ENCODE data around the gene VARS1. TPM values are rescaled to one million over a fixed set of nuclear protein-coding genes. Genes with fewer than 3 reads are reported as not detected.

VARS1 gene
- total RNA-seq, 1 donor from 2014 or later: 42.5 TPM

GRCh38 chr6:31769684-31770371 lies 25.7 kb downstream of the VARS1 start:
- peak; percentile 31 for DNase-seq

DNA sequence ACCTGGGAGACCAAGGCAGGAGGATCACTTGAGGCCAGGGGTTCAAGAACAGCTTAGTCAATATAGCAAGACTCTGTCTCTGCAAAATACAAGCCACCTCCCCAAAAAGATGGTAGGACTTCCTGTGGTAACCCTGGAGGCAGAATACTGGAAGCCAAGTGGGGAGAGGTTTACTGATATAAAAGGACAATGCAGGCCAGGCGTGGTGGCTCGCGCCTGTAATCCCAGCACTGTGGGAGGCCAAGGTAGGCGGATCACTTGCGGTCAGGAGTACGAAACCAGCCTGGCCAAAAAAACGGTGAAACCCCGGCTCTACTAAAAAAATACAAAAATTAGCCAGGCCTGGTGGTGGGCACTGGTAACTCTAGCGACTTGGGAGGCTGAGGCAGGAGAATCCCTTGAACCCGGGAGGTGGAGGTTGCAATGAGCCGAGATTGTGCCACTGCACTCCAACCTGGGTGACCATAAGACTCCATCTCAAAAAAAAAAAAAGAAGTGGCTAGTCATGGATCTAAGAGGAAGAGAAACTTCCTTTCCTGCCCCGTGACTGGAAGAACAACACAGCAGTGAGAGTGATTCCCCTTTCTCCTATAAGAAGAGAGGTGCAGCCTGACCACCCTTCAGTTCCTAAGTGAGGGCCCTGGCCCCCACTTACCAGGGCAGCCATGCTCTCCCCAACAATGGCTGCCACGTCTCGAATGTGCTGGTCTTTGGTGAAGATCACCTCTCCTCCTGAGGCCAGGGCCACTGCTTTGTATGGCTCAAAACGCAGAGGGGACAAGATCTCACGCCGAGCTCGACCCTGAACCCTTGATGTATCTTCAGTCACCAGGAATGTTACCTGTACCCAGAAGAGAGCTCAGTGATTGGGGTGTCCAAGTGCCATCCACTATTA lies 26.9 kb downstream of the VARS1 start:
- DNase-seq: no peak

GRCh38 chr6:31767096-31767645 lies 28.4 kb downstream of the VARS1 start:
- DNase-seq: no peak

GRCh38 chr6:31765910-31766794 lies 29.4 kb downstream of the VARS1 start:
- DNase-seq: no peak

DNA sequence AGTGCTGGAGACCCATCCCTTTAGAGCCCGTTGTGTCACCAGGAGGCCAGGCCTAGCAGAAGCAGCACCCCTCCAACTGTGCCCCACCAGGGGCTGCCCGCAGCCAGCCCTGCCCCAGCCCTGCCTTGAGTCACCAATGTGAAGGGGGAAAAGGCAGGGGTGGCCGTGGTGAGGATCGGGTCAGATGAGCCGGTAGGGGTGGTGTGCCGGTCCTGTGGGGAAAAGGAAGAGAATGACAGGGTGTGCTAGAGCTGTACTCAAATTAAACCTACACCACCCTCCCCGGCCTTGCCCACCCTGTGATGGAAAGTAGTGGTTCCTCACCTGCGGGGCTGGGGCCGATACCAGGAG lies 30.0 kb downstream of the VARS1 start:
- no peak for DNase-seq

GRCh38 chr6:31764198-31764597 lies 31.4 kb downstream of the VARS1 start:
- no peak for DNase-seq

- DNase-seq: peak; percentile 66
These were observed 32.0 kb downstream of the VARS1 start for GRCh38 chr6:31763619-31763940.

GRCh38 chr6:31762878-31763618 lies 32.5 kb downstream of the VARS1 start:
- no peak for DNase-seq

- DNase-seq: no peak
These were observed 33.2 kb downstream of the VARS1 start, which contains the start of gene SAPCD1 for GRCh38 chr6:31762356-31762755. Gene SAPCD1, plus strand, starts transcription at chr6:31762656. Its CDS starts 399 bp downstream, at chr6:31763055.

GRCh38 chr6:31761343-31761742 lies 34.2 kb downstream of the VARS1 start:
- no peak for DNase-seq

- no peak for DNase-seq
These were observed 34.8 kb downstream of the VARS1 start for GRCh38 chr6:31760790-31761189.

DNA sequence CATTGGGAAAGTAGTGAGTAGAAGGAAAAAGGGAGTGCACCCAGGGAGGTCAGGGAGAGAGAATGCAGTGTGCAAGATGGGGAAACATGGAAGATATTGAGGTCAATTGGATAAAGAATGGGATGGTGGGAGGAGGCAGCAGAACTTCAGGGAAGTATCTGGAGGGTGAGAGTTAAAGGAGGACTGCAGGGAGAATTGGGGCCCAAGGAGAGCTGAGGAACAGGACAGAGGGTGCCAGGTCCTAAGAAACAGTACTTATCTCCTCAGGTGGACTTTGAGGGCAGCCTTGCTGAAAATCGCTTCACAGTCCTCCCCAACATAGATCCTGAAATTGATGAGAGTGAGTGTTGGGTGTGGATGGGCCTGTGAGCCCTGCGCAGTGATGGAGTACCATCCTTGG lies 37.3 kb downstream of the VARS1 start:
- no peak for DNase-seq

DNA sequence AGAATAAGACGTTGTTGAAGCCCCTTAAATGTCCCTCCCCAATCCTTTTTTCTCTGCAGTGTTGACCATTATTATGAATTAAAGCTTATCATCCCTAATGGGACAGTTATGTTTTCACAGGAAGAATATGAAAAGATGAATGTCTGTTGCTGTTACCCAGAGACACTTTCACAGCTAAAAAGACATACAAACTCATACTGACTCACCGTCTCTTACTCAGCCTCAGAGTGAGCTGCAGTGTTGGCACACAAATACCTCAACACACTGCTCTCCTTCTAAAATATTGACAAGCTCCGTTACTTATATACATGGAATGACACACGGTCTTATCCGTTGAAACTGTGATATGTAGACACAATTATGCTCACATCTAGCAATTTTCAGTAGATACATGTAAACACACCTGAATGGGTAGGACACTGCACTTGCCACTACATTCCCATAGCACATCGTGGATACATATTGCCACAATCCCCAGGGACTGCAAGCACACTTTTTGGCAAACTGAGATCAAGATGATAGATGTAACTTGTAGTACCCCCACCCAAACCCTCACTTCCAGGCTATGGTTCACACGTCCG lies 42.7 kb downstream of the VARS1 start:
- DNase-seq: no peak

DNA sequence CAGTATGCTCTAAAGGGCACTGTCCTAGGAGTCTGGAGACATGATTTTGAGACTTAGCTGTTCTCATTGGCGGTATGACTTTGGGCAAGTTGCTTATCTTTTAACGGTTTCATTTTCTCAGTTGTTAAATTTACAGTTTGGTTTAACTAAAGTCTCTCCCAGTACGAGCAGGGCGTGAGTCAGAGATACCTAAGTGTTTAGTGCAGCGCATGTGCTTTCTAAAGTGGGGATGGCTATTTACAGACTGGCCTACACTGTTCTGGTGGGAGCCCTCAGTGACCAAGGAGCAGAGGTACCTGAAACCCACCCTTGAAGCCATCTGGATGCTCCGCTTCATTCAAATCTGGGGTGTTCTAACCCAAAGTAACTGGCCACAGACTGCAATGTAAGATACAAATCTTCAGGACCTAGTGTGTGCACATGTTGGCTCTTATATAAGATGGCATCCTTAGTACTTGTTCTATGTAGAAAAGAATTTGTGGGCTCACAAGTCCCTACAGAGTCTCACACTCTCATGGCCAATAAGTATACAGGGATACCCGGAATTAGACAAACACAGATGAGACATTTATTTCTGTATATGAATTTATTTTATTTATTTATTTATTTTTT lies 45.0 kb downstream of the VARS1 start:
- no peak for DNase-seq

DNA sequence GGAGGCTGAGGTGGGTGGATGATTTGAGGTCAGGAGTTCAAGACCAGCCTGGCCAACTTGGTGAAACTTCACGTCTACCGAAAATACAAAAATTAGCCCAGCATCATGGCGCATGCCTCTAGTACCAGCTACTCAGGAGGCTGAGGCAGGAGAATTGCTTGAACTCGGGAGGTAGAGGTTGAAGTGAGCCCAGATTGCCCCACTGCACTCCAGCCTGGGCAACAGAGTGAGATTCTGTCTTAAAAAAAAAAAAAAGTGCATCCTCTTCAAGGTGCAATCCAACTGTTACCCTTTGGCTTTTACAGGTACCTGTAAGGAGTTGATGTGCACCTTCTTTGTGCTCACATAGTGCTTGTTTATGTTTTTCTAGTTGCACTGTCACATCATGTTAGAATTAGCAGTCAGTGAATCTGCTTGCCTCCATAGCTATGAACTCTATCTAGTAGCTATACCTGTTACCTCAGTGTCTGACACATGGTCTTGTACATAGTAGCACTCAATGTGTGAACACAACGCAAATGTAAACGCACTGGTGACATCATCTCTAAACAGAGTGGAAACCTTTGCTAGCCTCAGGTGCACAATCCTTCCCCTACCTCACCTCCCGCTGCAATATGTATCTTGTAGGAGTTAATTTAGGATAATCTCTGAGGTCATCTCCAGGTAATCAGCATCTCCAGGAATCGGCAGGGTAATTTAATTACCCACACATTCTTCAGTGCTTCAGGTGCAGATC lies 46.1 kb downstream of the VARS1 start:
- DNase-seq: no peak

Small RNA genes within 50 kb of the gene (small RNA-seq; reads per million reads assigned to genes)
- gene MSH5-SAPCD1 (ENCODE audit: low replicate concordance): not detected
- gene RF00019 (ENCODE audit: low replicate concordance): not detected
- not detected for gene RNU6-850P (ENCODE audit: low replicate concordance)
- not detected for gene SAPCD1 (ENCODE audit: low replicate concordance)
- gene SNORD48 (ENCODE audit: low replicate concordance): 123 reads per million, percentile 97 among the genes with 10 or more reads in this experiment
- gene SNORD52 (ENCODE audit: low replicate concordance): not detected

Other genes starting within 250 kb of the VARS1 start
- 1.3 TPM for gene ATP6V1G2, start 249.1 kb downstream of the VARS1 start, total RNA-seq
- 11.4 TPM for gene NFKBIL1, start 248.1 kb downstream of the VARS1 start, total RNA-seq
- not detected for gene LTA, start 223.5 kb downstream of the VARS1 start, total RNA-seq
- not detected for gene TNF, start 220.2 kb downstream of the VARS1 start, total RNA-seq
- gene LTB, start 213.3 kb downstream of the VARS1 start, total RNA-seq: 1.7 TPM
- gene LST1, start 209.5 kb downstream of the VARS1 start, total RNA-seq: 1.5 TPM
- not detected for gene NCR3, start 202.7 kb downstream of the VARS1 start, total RNA-seq
- gene AIF1, start 180.5 kb downstream of the VARS1 start, total RNA-seq: 10.9 TPM
- 66.1 TPM for gene PRRC2A, start 175.0 kb downstream of the VARS1 start, total RNA-seq
- 154 TPM for gene BAG6, start 143.1 kb downstream of the VARS1 start, total RNA-seq
- not detected for gene APOM, start 139.9 kb downstream of the VARS1 start, total RNA-seq
- gene C6orf47, start 135.0 kb downstream of the VARS1 start, total RNA-seq: 20.8 TPM
- gene GPANK1, start 130.8 kb downstream of the VARS1 start, total RNA-seq: 18.0 TPM
- gene CSNK2B, start 129.7 kb downstream of the VARS1 start, total RNA-seq: 92.1 TPM
- 2.6 TPM for gene LY6G5B, start 125.8 kb downstream of the VARS1 start, total RNA-seq
- not detected for gene LY6G5C, start 114.7 kb downstream of the VARS1 start, total RNA-seq
- gene ABHD16A, start 92.4 kb downstream of the VARS1 start, total RNA-seq: 46.2 TPM
- gene LY6G6F, start 88.9 kb downstream of the VARS1 start, total RNA-seq: 0.82 TPM
- gene LY6G6D, start 80.4 kb downstream of the VARS1 start, total RNA-seq: not detected
- 1.1 TPM for gene LY6G6C, start 74.0 kb downstream of the VARS1 start, total RNA-seq
- not detected for gene MPIG6B, start 72.4 kb downstream of the VARS1 start, total RNA-seq
- gene DDAH2, start 66.5 kb downstream of the VARS1 start, total RNA-seq: 114 TPM
- 131 TPM for gene CLIC1, start 59.2 kb downstream of the VARS1 start, total RNA-seq
- 9.6 TPM for gene MSH5, start 55.7 kb downstream of the VARS1 start, total RNA-seq
- not detected for gene SAPCD1, start 33.1 kb downstream of the VARS1 start, total RNA-seq
- gene VWA7, start 18.4 kb downstream of the VARS1 start, total RNA-seq: 2.3 TPM
- gene LSM2, start 11.2 kb upstream of the VARS1 start, total RNA-seq: 20.8 TPM
- 4.5 TPM for gene HSPA1L, start 19.5 kb upstream of the VARS1 start, total RNA-seq
- gene HSPA1A, start 19.8 kb upstream of the VARS1 start, total RNA-seq: 698 TPM
- 827 TPM for gene HSPA1B, start 32.0 kb upstream of the VARS1 start, total RNA-seq
- 25.6 TPM for gene NEU1, start 67.1 kb upstream of the VARS1 start, total RNA-seq
- gene SLC44A4, start 83.2 kb upstream of the VARS1 start, total RNA-seq: 1.7 TPM
- gene EHMT2, start 101.9 kb upstream of the VARS1 start, total RNA-seq: 37.4 TPM
- 5.7 TPM for gene ZBTB12, start 106.3 kb upstream of the VARS1 start, total RNA-seq
- 0.51 TPM for gene C2, start 132.0 kb upstream of the VARS1 start, total RNA-seq
- gene CFB, start 150.3 kb upstream of the VARS1 start, total RNA-seq: 7.1 TPM
- gene NELFE, start 163.2 kb upstream of the VARS1 start, total RNA-seq: 79.7 TPM
- gene SKIC2, start 163.4 kb upstream of the VARS1 start, total RNA-seq: 30.6 TPM
- gene DXO, start 176.4 kb upstream of the VARS1 start, total RNA-seq: 10.7 TPM
- 32.6 TPM for gene C4A, start 186.3 kb upstream of the VARS1 start, total RNA-seq
- 38.0 TPM for gene C4B, start 219.0 kb upstream of the VARS1 start, total RNA-seq
- 1.0 TPM for gene CYP21A2, start 242.7 kb upstream of the VARS1 start, total RNA-seq